Keratinocyte (primary cell): ENCODE measurements around the gene SLC37A1. TPM values are rescaled to one million over a fixed set of nuclear protein-coding genes. Genes with fewer than 3 reads are reported as not detected.

Experiments
- DNase-seq: peaks from one replicate; pipeline ENCODE4 v3.0.0-alpha.2; 2011; ENCODE audit warnings: low read depth, missing footprints, low spot score
- FAIRE-seq: peaks from 2 replicates; lab custom pipeline; 2011; peaks lifted over from hg19 to GRCh38; lab: Jason Lieb, UNC
- H2AFZ ChIP-seq: 2 replicates; pipeline ENCODE4 v1.6.0; 2012; ENCODE audit warnings: low read length, control low read depth, inconsistent platforms; ENCODE audit not compliant: control insufficient read depth
- H3K27ac ChIP-seq: 2 replicates; pipeline ENCODE4 v1.5.1; 2011; ENCODE audit warnings: low read length; ENCODE audit not compliant: control insufficient read depth, insufficient read depth
- H3K27me3 ChIP-seq: 3 replicates; pipeline ENCODE4 v1.6.0; 2011; ENCODE audit warnings: low read length; ENCODE audit not compliant: control insufficient read depth, insufficient read depth; ENCODE audit errors: extremely low read depth
- H3K36me3 ChIP-seq, 2 experiments: 2 replicates in 1 of 2; 3 replicates in 1 of 2; pipeline ENCODE4 v1.5.1; 2011; ENCODE audit warnings: low read length in 2 of 2, mild to moderate bottlenecking in 1 of 2; ENCODE audit not compliant: control insufficient read depth in 2 of 2, insufficient read depth in 2 of 2; ENCODE audit errors: extremely low read depth in 1 of 2
- H3K4me1 ChIP-seq: 3 replicates; pipeline ENCODE4 v1.5.1; 2011; ENCODE audit warnings: low read length; ENCODE audit not compliant: control insufficient read depth, insufficient read depth; ENCODE audit errors: extremely low read depth
- H3K4me2 ChIP-seq: 3 replicates; pipeline ENCODE4 v1.6.0; 2011; ENCODE audit warnings: low read depth, low read length; ENCODE audit not compliant: control insufficient read depth, insufficient read depth; ENCODE audit errors: extremely low read depth
- H3K4me3 ChIP-seq, 3 experiments: fragments of 200-600 bp in 1 of 3; sonication (generic) in 1 of 3; 2 replicates in 2 of 3; 3 replicates in 1 of 3; pipeline ENCODE4 v1.5.1; 2011 to 2016; ENCODE audit warnings: low read length in 3 of 3, mild to moderate bottlenecking in 3 of 3, control low read depth in 2 of 3, inconsistent platforms in 1 of 3, low read depth in 1 of 3, mixed read lengths in 1 of 3, mixed run types in 1 of 3, moderate library complexity in 1 of 3; ENCODE audit not compliant: control insufficient read depth in 2 of 3, insufficient read depth in 2 of 3; ENCODE audit errors: extremely low read depth in 1 of 3
- H3K79me2 ChIP-seq: 2 replicates; pipeline ENCODE4 v1.6.0; 2012; ENCODE audit warnings: low read length; ENCODE audit not compliant: control insufficient read depth, insufficient read depth
- H3K9ac ChIP-seq: 3 replicates; pipeline ENCODE4 v1.6.0; 2011; ENCODE audit warnings: low read length; ENCODE audit not compliant: control insufficient read depth, insufficient read depth; ENCODE audit errors: extremely low read depth
- H3K9me1 ChIP-seq: 3 replicates; pipeline ENCODE4 v1.6.0; 2011; ENCODE audit warnings: low read length; ENCODE audit not compliant: control insufficient read depth, insufficient read depth; ENCODE audit errors: extremely low read depth
- H3K9me3 ChIP-seq: 2 replicates; pipeline ENCODE4 v1.5.1; 2012; ENCODE audit warnings: low read depth, low read length; ENCODE audit not compliant: control insufficient read depth
- H4K20me1 ChIP-seq: 3 replicates; pipeline ENCODE4 v1.6.0; 2011; ENCODE audit warnings: low read length; ENCODE audit not compliant: control insufficient read depth, insufficient read depth; ENCODE audit errors: extremely low read depth
- EZH2 ChIP-seq: IDR thresholded peaks from one replicate; pipeline ENCODE4 v1.6.1; 2012; ENCODE audit warnings: inconsistent platforms, mild to moderate bottlenecking, low read length, moderate library complexity
- dilution Hi-C: fragments of 300-500 bp; cut with MboI; formaldehyde crosslinking; loops from one replicate; pipeline ENCODE4 v1.7.0; 2020; ENCODE audit warnings: low sequenced_read_pairs; ENCODE audit not compliant: extremely low pct_ligation_motif_present
- polyA plus RNA-seq, 5 experiments: library from polyadenylated mRNA; depleted of rRNA in 3 of 5; stranded (reverse) in 3 of 5; stranded (forward) in 1 of 5; unstranded in 1 of 5; fragments of >200 nt; gene quantifications; 1 replicate in 1 of 5; 2 replicates in 3 of 5; 3 replicates in 1 of 5; pipeline versions ENCODE4 v1.2.1 to v1.2.3, GENCODE V29; 2011 to 2012; ENCODE audit warnings: missing spikeins in 2 of 5, low read depth in 1 of 5, low replicate concordance in 1 of 5
- TF ChIP-seq, protein P1 (sequence below), 3 experiments: IDR thresholded peaks in 1 of 3; conservative IDR thresholded peaks in 1 of 3; optimal IDR thresholded peaks in 1 of 3; 2 replicates in 2 of 3; 3 replicates in 1 of 3; pipeline versions ENCODE3 to v1.5.1; 2011; ENCODE audit warnings: low read length in 3 of 3, mild to moderate bottlenecking in 3 of 3, moderate library complexity in 2 of 3, control low read depth in 1 of 3, inconsistent platforms in 1 of 3; ENCODE audit not compliant: insufficient read depth in 2 of 3; ENCODE audit errors: extremely low read depth in 1 of 3

SLC37A1 gene
- polyA plus RNA-seq, 1 donor (not counting 4 experiments of a cell fraction or from before 2014, with no cell fraction given): 4.1 TPM

DNA sequence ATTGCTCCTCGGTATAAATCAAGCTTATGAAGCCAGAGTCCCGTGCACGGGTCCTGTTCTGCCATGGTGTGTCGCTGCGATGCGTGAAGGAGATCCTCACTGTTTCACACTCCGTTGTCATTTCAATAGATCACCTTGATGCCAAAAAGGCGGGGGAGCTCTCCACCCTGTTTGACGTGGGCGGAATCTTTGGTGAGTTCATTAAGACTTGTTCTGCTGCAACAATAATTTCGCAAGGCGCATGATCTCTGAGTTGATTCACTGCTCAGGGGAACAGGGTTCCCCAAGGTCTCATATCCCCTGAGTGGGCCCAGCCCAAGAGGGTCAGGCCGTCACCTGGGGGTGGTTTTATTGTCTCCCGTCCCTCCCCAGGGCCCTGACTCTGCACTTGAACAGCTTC, 50.0 kb downstream of the SLC37A1 start:
- no peaks in the 10 kb centered on the region for H3K79me2 ChIP-seq
- no peaks in the 10 kb centered on the region for H3K27me3 ChIP-seq
- H3K9ac ChIP-seq: no peak overlapping the region
- TF ChIP-seq, protein P1, sequence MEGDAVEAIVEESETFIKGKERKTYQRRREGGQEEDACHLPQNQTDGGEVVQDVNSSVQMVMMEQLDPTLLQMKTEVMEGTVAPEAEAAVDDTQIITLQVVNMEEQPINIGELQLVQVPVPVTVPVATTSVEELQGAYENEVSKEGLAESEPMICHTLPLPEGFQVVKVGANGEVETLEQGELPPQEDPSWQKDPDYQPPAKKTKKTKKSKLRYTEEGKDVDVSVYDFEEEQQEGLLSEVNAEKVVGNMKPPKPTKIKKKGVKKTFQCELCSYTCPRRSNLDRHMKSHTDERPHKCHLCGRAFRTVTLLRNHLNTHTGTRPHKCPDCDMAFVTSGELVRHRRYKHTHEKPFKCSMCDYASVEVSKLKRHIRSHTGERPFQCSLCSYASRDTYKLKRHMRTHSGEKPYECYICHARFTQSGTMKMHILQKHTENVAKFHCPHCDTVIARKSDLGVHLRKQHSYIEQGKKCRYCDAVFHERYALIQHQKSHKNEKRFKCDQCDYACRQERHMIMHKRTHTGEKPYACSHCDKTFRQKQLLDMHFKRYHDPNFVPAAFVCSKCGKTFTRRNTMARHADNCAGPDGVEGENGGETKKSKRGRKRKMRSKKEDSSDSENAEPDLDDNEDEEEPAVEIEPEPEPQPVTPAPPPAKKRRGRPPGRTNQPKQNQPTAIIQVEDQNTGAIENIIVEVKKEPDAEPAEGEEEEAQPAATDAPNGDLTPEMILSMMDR (optimal IDR thresholded peaks at IDR 0.05 in 1 of 3, IDR thresholded peaks at IDR 0.05 in 1 of 3, conservative IDR thresholded peaks at IDR 0.05 in 1 of 3; ENCODE audit: extremely low read depth in 1 of 3, insufficient read depth in 2 of 3, low read length in 3 of 3): no peak
- TF ChIP-seq EZH2: no peak
- H4K20me1 ChIP-seq: no peaks in the 10 kb centered on the region
- H3K4me3 ChIP-seq: no peak overlapping the region
- H3K4me1 ChIP-seq: no peaks in the 10 kb centered on the region
- dilution Hi-C loops: no loop called here
- no peak overlapping the region for H3K27ac ChIP-seq
- no peaks in the 10 kb centered on the region for H3K9me3 ChIP-seq
- no peak overlapping the region for H2AFZ ChIP-seq
- DNase-seq: no peak
- no peaks in the 10 kb centered on the region for H3K9me1 ChIP-seq
- peaks cover 0 to 8% of the 10 kb centered on the region in 2 experiments for H3K36me3 ChIP-seq
- no peak for FAIRE-seq
- H3K4me2 ChIP-seq: no peak overlapping the region

DNA sequence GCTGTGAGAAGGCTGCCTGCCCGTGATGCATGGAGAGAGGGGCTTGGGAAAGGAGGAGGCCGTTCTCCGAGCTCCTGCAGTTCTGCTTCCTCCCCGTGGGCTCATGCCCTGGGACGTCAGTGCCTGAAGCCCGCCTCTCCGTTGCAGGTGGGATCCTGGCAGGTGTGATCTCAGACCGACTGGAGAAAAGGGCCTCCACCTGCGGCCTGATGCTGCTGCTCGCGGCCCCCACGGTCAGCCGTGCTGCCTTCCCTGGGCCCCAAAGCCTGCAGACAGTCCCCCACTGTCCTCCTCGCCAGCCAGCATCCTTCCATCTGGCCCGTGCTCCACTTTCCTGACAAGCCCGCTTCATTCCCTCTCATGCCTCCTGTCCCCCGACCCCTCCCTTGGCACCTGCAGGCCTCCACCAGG, 50.9 kb downstream of the SLC37A1 start:
- Histone ChIP-seq H3K9me3 (no peaks in the 10 kb centered on the region), H3K79me2 (no peaks in the 10 kb centered on the region), H3K4me1 (no peaks in the 10 kb centered on the region), H3K4me2 (no peak overlapping the region), H3K9me1 (no peaks in the 10 kb centered on the region), H3K4me3 (no peak overlapping the region), H3K9ac (no peak overlapping the region), H3K27me3 (no peaks in the 10 kb centered on the region), H3K27ac (no peak overlapping the region), H4K20me1 (no peaks in the 10 kb centered on the region), H2AFZ (no peak overlapping the region), H3K36me3 (peaks cover 0 to 8% of the 10 kb centered on the region in 2 experiments)
- FAIRE-seq (no peak), DNase-seq (no peak)
- dilution Hi-C loops: no loop called here
- TF ChIP-seq, protein P1 (optimal IDR thresholded peaks at IDR 0.05 in 1 of 3, IDR thresholded peaks at IDR 0.05 in 1 of 3, conservative IDR thresholded peaks at IDR 0.05 in 1 of 3; ENCODE audit: extremely low read depth in 1 of 3, insufficient read depth in 2 of 3, low read length in 3 of 3): no peak
- TF ChIP-seq EZH2: no peak
